ENCODE results near the gene GSK3A.

GSK3A gene

DNA sequence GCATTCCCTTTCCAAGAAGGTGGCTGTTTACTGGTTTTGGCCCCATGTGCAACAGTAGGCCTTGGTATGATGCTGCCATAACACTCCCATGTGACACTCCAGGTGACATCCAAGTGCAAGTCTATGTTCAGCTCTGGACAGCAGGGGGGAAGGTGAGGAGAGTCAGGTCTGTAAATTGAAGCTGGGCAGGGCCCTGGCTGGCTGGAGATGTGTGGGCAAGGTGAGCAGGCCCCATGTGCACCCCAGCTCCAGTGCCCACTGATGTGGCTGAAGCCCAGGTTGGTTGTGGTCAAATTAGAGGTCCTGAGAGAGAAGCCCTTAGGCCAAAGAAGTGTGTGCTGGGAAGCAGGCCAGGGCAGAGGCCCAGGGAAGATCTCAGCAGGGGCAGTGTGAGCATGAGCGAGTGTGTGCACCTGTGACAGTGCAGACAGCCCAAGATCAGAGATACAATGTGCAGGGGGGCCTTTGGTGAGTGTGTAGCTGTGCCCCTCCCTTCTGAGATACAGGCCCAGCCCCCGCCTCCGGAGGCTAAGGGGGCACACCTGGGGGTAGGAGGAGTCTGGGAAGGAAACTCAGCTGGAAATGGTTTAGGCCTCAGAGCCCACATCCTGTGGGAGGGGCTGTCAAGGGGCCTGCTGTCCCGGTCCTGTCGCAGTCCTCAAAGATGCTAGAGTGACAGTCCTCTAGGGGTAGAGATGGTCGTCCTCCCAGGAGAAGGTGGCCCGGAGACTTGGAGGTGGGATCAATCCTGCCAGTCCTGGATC is 43.5 kb downstream of the GSK3A start:
- no peak for DNase-seq (ENCODE audit: low spot score)

DNA sequence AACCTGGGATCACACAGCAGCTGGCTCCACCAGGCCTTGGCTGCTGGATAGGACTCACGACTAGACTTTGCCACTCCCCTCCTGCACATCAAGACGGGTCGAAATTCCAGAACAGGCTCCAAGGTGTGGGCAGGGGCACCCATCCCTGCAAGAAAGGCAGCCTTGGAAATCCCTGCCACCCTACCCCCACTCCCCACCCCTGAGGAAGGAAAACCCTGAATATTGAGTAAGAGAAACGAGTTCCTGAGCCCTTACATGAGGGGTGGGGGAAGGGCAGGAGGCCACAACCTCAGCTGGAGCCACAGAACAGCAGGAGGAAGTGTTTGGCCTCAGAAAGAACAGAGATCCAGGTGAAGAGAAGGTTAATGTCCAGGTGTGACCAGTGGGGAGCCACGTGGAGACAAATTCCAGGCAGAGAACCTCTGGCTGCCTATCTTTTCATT is 45.0 kb downstream of the GSK3A start:
- DNase-seq (ENCODE audit: low spot score): no peak

GRCh38 chr19:42196011-42197001 is 46.1 kb downstream of the GSK3A start:
- no peak for DNase-seq (ENCODE audit: low spot score)

- DNase-seq (ENCODE audit: low spot score): no peak
Measured at GRCh38 chr19:42193706-42194105, 48.7 kb downstream of the GSK3A start.

GRCh38 chr19:42193294-42193693 is 49.1 kb downstream of the GSK3A start:
- DNase-seq (ENCODE audit: low spot score): no peak

DNA sequence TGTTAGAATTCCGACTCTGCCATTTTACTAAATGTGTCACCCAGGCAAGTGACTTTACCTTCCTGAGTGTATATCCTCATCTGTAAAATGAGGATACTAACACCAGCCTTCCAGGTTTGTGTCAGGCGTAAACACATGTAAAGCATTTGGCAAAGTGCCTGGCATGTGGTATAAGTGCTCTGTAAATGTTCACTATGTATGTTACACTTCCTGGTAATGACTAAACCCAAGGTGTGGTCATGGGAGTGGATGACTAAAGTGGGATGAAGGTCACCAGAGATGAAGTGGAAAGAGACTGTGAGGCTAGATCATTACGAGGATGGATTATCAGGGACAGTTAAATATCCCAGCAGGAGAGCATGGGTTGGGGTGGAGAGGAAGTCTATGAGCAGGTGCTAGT is 50.5 kb downstream of the GSK3A start:
- no peak for DNase-seq (ENCODE audit: low spot score)

GRCh38 chr19:42191330-42191729 is 51.1 kb downstream of the GSK3A start:
- no peak for DNase-seq (ENCODE audit: low spot score)

DNA sequence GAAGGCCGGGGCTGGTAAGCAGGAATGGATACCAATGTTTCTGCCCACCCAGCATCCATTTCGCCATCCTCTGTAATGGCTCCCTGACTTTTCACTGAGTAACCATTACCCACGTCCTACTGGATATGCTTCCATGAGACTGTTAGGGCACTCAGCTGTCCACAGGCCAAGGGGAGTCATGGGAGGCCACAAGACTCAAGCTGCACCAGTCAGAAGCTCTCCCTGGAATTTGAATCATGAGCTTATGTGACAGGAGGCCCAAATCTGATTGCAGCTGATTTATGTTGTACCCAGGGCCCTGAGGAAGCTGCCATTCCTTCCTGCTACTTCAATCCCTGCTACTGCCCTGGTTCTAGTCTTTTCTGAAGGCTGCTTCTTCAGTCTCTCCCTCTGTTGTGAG is 53.3 kb downstream of the GSK3A start:
- DNase-seq (ENCODE audit: low spot score): no peak

DNA sequence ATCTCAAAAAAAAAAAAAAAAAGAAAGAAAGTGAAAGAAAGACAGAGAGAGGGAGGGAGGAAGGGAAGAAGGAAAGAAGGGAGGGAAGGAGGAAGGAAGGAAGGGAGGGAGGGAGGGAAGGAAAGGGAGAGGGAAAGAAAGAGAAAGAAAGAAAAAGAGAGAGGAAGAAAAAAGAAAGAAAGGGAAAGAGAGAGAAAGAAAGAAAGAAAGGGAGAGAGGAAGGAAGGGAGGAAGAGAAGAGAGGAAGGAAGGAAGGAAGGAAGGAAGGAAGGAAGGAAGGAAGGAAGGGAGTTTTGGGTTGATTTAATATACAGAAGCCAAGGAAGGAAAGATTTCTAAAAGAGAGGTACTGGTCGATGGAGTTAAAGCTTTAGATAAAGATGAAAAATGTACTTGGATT is 53.7 kb downstream of the GSK3A start:
- no peak for DNase-seq (ENCODE audit: low spot score)

DNA sequence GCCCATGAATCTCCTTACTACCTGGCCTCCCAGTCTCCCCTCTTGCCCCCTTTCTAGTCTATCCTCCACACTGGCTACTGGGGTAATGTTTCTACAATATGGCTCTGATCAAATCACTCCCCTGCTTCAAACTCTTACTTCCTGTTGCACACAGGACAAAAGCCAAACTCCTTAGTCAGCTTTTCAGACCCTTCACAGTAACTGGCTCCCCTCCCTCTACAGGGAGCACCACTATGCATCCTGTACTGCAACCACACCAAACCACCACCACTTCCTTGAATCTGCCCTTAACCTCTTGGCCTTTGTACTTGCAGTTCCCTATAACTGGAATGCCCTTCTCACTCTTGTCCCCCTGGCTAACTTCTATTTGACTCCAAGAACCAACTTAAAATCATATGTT is 57.1 kb downstream of the GSK3A start:
- no peak for DNase-seq (ENCODE audit: low spot score)

DNA sequence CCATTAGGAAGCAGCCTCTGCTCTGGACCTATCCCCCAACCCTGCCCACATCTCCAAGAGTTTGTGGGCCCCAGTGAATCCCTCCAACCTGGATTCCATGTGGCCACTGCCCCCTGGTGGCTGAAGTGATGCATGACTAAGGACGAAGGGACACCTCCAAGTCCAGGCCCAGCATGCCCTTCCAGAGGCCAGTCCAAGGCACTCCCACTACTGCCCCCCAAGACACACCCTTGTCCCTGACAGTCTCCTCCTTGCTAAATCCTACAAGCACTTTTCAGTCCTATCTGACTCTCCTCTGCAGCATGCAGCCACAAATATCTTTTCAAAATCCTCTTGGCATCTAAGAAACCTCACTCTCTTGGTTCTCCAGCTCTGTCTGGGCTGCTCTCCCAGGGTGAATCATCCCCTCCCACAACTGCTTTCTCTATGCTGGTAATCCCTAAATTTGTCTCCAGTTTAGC is 58.0 kb downstream of the GSK3A start:
- peak; percentile 89 for DNase-seq (ENCODE audit: low spot score)
